Stimulated activated CD8-positive, alpha-beta memory T cell treated with anti-CD3 and anti-CD28 coated beads, Interleukin-4, amount 100 ng/mL, for 48 hours (primary cell): ENCODE data around the gene DNAJC13.

ENCODE experiments used
- DNase-seq: peaks from one replicate; pipeline ENCODE4 v3.0.0-alpha.2; 2020

Gene DNAJC13

DNA sequence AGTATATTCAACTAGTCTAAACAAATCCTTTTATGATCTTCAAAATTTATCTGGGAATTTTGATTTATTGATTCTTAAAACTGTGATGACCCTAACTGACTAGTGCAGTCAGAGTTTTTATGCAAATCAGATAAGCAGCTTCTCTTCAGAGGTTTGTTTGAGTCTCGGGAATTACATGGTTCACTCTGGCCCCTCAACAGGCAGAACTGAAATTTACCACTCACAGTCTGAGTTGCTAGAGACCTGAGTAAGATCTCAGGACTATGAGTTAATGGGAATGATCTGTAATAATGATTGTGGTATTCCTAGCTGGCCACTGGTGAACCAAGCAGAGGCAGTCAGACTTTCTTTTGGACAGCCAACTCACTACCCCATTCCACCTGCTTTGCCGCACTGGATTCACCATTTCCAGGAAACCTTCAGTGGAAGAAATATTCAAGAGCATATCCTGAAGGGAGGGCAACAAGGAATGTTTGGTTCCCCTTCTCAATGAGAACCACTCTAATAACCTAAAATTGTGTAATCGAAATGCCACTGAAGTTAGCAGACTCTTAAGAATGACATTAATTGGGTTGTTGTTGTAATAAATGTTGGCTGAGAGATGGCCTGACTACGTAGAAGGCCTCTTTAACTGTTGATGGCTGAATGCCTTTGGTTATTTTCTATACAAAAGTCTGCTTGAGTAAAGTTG, 11.5 kb upstream of the DNAJC13 start:
- no peak for DNase-seq

- no peak for DNase-seq
These were observed 10.7 kb upstream of the DNAJC13 start for GRCh38 chr3:132406587-132406986.

GRCh38 chr3:132407025-132407424, 10.3 kb upstream of the DNAJC13 start:
- DNase-seq = no peak

DNA sequence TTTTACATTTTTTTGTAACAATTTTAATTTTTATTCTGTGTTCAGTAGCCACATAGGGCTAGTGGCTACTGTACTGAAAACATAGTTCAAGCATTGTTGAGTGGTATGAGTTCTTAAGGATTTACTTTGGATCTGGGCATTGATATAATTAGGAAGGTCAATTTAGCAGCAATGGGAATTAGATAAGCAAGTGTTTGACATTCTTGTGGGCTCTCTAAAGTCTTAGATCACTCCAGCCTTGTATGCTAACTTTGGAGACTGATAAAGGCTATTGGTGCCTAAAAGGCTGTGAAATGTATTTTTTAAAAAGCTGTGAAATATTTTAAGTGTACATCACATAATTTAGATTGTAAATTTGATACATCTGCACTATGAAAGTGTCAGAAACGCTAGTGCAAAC, 2.5 kb upstream of the DNAJC13 start:
- DNase-seq = no peak

DNA sequence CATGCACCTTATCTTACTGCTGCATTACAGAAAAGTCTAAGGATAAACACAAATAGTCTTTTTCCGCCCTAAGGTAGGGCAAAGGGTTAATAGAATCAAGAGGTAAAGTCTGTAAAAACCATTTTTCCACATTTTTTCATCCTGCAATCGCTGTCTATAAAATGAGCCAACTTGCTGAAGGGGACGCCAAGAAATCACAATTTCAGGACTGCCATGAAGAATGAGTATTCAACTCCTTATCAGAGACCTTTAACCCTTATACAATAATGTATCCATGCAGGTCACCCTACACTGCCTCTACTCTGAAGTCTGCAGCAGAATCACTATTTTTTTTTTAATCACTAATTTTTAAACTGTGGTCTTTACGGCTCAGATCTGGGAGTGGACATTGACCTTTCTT, 1.1 kb upstream of the DNAJC13 start:
- DNase-seq = no peak

- DNase-seq = peak; percentile 65
These were observed 551 bp downstream of the DNAJC13 start for GRCh38 chr3:132417695-132418411.

GRCh38 chr3:132418916-132419315, 1.6 kb downstream of the DNAJC13 start:
- DNase-seq = no peak

- no peak for DNase-seq
These were observed 4.5 kb downstream of the DNAJC13 start for GRCh38 chr3:132421832-132422231.

- DNase-seq = no peak
These were observed 5.2 kb downstream of the DNAJC13 start for GRCh38 chr3:132422531-132422930.

DNA sequence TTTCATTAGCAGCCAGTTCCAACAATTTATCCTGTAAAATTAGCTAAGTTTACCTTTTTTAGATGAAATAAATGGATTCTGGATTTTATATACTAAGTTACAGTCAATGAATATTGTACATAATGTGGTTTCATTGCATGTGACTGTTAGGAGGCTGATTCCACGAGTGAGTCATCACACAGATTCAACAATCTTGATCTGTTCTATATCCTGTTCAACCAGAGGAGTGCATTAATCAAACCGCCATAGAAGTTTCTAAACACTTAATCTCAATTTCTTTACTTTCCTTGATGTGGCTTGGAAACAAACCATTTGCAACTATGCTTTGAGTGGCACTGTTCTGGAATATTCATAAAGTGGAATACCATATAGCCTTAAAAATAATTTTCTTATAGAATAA, 15.3 kb downstream of the DNAJC13 start:
- no peak for DNase-seq

- no peak for DNase-seq
These were observed 15.8 kb downstream of the DNAJC13 start for GRCh38 chr3:132433121-132433520.

DNA sequence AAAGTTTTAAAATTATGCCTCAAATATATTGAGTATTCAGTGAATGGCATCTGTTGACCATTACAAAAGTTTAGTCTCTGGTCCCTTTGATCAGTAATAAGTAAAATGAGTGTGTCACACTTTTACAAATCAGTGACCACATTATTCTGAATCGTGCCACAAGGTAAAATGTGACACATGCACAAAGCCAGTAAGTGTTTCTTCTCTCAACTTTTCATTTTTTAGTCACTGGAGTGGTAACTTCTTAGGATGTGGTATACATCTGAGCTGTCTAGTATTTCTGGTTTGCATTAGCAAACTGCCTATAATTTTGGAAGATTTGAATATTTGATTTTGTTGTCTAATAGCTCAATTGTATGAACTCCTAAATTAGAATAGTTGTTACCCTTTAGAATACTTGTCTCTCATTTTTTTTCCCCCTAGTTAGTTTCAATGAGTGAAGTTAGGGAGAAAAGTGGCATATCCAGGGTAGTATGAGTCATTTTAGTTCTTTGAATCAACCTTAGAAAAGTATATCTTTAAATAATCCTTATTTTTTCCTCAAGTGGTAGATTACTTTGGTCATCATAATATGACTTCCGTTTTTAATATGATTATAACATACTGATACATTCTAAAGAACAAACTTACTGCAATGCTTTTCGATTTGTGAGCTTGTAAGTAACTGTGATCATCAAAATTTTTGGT, 18.1 kb downstream of the DNAJC13 start:
- no peak for DNase-seq

- no peak for DNase-seq
These were observed 18.7 kb downstream of the DNAJC13 start for GRCh38 chr3:132435911-132436425.

DNA sequence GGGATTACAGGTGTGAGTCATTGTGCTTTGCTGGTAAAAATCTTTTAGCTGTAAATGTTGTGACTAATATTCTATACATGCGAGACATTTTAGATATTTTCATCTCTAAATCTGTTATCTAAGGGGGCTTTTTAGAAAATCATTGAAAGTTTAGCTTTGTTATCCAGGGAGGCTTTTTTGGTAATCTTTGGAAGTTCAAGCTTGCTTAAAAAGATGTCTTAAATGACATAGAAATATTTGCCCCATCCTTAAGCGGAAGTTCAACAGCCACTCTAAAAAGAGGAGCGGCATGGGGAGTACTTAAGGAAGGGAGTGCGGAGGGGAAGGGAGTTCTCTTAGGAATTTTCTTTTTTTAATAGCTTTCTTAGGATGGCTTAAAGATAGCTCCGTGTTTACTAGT, 26.1 kb downstream of the DNAJC13 start:
- no peak for DNase-seq

DNA sequence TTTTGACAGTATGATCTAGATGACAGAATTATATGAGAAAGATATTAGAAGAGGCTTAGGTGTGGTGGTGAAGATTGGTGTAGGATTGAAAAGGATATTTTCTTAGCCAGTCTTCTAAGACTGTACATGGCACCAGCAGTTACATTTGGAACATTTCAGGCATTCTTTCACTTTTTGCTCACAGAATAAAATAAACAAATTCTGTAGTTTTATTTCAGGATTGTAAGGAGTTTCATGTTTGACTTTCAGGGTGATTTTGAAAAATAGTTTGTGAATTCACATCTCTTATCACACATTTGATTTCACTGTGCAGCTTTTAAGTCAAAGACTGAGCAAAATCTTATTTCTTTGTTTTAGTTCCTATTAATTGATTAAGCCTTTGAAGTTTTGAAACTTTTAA, 27.1 kb downstream of the DNAJC13 start:
- DNase-seq = no peak

DNA sequence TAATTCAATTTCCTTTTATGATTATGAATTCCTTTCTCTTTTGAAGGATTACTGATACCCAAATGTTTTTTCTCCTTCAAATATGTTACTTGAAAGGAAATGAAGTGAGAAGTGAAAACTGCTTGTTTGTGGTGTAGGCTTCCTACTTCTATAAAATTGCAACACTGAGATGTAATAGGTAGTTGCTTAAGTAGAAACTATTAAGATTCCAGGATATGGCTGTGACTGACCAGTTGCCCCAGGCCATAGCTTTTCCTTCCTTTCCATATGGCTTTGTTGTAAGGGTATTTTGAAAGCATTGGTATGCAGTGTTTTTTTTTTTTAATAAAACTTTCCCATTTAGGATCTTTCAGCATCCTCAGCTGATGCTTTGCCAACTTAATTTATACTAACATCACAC, 28.5 kb downstream of the DNAJC13 start:
- DNase-seq = no peak

DNA sequence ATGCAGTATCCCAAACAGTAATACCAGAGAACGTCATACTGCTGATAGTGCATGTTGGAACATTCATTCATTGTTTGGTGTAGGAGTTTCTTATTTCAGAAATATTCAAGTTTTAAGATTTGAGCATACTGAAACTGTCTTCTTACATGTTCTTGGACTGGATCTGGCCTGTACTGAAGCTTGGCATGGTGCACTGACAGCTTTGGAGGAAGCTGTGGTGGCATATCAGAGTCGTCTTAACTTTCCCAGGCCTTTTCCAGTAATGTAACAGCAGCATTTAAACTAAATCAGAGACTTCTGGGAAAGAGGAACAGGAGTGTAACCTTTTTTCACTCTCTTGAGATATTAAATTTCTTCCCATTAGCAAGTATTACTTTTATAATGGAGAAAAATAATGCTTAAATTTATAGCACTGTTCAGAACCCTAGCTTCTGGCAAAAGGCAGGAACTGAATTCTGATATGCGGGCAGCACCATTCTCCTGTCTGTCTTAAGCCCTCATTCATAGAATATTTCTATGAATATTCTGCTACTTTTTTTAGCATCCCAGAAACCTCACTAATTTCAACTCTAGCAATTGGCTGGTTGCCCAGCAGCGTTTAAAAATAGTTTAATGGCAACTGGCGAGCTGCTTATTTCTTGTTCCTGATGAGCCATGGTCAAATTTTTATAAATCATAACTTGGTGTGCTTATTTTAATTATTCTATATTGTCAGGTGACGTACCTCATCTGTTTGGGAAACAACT, 31.1 kb downstream of the DNAJC13 start:
- DNase-seq = no peak

- no peak for DNase-seq
These were observed 38.8 kb downstream of the DNAJC13 start for GRCh38 chr3:132456136-132456535.

- DNase-seq = no peak
These were observed 39.3 kb downstream of the DNAJC13 start for GRCh38 chr3:132456571-132456970.

- no peak for DNase-seq
These were observed 40.0 kb downstream of the DNAJC13 start for GRCh38 chr3:132457286-132457685.

GRCh38 chr3:132459551-132459950, 42.2 kb downstream of the DNAJC13 start:
- no peak for DNase-seq

DNA sequence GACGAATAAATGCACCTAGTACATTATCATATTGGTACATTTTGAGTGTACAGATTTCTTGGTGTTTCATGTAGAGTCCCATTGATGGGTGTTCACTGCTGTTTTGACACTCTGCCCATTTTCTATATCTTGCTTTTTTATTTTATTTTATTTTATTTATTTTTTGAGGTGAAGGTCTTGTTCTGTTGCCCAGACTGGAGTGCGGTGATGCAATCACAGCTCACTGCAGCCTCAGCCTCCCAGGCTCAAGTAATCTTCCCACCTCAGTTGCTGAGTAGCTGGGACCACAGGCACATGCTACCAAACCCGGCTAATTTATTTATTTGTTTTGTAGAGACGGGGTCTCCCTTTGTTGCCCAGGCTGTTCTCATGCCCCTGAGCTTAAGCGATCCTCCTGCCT, 44.2 kb downstream of the DNAJC13 start:
- no peak for DNase-seq

DNA sequence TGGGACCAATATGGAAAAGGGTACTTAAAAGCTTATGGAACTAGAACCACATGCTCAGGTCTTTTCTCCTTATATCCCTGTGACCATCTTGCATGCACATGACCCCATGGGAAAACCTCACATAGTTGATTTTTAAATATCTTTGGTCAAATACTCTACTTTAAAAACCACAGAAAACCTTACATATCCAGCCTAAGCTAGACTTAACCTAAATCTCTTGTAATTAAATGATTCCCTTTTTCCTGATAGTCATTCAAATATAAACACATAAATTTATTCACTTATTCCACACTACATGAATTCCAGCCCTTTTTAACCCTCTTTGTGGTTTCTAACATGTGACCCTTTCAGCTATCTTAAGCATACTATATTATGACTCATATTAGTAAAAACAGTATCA, 46.8 kb downstream of the DNAJC13 start:
- DNase-seq = no peak
